IMR-90 (cell line): Measurements from ENCODE around the gene KHK.

Experiments
- CEBPB ChIP-seq: IDR thresholded peaks from 2 replicates; pipeline ENCODE4 v1.6.1; 2012; ENCODE audit warnings: low read depth, low read length, improper control_type of control experiment
- ELK1 ChIP-seq: fragments of 150-350 bp; IDR thresholded peaks from 2 replicates; pipeline ENCODE4 v1.6.1; 2016; ENCODE audit warnings: low read depth, mild to moderate bottlenecking, low read length, moderate library complexity, borderline replicate concordance
- MAFK ChIP-seq: IDR thresholded peaks from 2 replicates; pipeline ENCODE4 v1.6.1; 2012; ENCODE audit warnings: low read depth, low read length, improper control_type of control experiment
- MAZ ChIP-seq: IDR thresholded peaks from 2 replicates; pipeline ENCODE4 v1.6.1; 2012; ENCODE audit warnings: low read depth, mild to moderate bottlenecking, low read length, improper control_type of control experiment, moderate library complexity, borderline replicate concordance
- POLR2A ChIP-seq: IDR thresholded peaks from 2 replicates; pipeline ENCODE4 v1.6.1; 2012; ENCODE audit warnings: mild to moderate bottlenecking, low read depth, low read length
- RAD21 ChIP-seq: IDR thresholded peaks from 2 replicates; pipeline ENCODE4 v1.6.1; 2012; ENCODE audit warnings: low read length, improper control_type of control experiment
- RFX5 ChIP-seq: IDR thresholded peaks from 2 replicates; pipeline ENCODE4 v1.8.0; 2012; ENCODE audit warnings: low read depth, mild to moderate bottlenecking, low read length, moderate library complexity
- SMC3 ChIP-seq: fragments of 150-350 bp; IDR thresholded peaks from 2 replicates; pipeline ENCODE4 v1.6.1; 2016; ENCODE audit warnings: low read depth, mild to moderate bottlenecking, antibody characterized with exemption, low read length, moderate library complexity
- TF ChIP-seq, protein P1 (sequence below): conservative IDR thresholded peaks from 2 replicates; pipeline ENCODE4 v1.5.1; 2012; ENCODE audit warnings: mild to moderate bottlenecking, low read depth, low read length, improper control_type of control experiment

DNA sequence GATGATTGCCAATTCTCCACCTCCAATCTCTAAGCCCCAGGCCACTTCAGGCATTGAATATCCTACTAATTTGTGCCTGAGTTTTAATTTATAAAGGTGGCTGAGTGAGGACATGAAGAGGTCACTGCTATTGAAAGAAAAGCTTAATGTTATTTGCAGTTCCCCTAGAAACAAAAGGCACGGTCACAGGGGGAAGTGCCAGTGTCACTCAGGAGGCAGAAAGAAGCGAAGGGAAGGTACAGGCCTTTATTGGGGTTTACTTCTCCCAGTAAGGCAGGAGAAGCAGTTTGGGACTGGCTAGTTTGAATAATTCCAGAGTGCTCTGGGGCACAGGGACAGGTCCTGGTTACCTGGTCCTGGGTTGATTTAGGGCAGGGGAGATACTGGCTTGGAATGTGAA lies 35.3 kb downstream of the KHK start:
- TF ChIP-seq, protein P1, sequence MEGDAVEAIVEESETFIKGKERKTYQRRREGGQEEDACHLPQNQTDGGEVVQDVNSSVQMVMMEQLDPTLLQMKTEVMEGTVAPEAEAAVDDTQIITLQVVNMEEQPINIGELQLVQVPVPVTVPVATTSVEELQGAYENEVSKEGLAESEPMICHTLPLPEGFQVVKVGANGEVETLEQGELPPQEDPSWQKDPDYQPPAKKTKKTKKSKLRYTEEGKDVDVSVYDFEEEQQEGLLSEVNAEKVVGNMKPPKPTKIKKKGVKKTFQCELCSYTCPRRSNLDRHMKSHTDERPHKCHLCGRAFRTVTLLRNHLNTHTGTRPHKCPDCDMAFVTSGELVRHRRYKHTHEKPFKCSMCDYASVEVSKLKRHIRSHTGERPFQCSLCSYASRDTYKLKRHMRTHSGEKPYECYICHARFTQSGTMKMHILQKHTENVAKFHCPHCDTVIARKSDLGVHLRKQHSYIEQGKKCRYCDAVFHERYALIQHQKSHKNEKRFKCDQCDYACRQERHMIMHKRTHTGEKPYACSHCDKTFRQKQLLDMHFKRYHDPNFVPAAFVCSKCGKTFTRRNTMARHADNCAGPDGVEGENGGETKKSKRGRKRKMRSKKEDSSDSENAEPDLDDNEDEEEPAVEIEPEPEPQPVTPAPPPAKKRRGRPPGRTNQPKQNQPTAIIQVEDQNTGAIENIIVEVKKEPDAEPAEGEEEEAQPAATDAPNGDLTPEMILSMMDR, result no peak
- no peak for TF ChIP-seq POLR2A
- no peak for TF ChIP-seq RFX5
- no peak for TF ChIP-seq CEBPB
- no peak for TF ChIP-seq RAD21
- TF ChIP-seq MAFK, result no peak
- TF ChIP-seq ELK1, result no peak
- TF ChIP-seq SMC3, result no peak
- no peak for TF ChIP-seq MAZ
